ENCODE measurements around the gene AP2A2. TPM values are rescaled to one million over a fixed set of nuclear protein-coding genes. Genes with fewer than 3 reads are reported as not detected.
A peak's percentile ranks its signal among the peaks of the same experiment; 100 is the strongest.
"Not testable (repeated sequence)": the region's sequence is repeated elsewhere in the genome, so short reads cannot be mapped to it uniquely, and the experiment has no call there.

Gene AP2A2
- total and polyA plus RNA-seq, 2 donors, result 14.6 to 57.2 TPM

- Histone ChIP-seq H3K9me3 (ENCODE audit: control insufficient read depth in 2 of 2, insufficient read depth in 1 of 2, low read length in 1 of 2) (peaks cover 0 to 24% of the 10 kb centered on the region in 2 donors), H3K4me3 (ENCODE audit: low read length in 2 of 2) (no peak overlapping the region), H3K36me3 (ENCODE audit: control insufficient read depth in 2 of 2, insufficient read depth in 2 of 2, low read length in 1 of 2) (peaks cover 20 to 22% of the 10 kb centered on the region in 2 donors), H3K27ac (ENCODE audit: low read depth in 1 of 2, low read length in 1 of 2) (no peak overlapping the region), H3K27me3 (ENCODE audit: control insufficient read depth in 2 of 2, insufficient read depth in 1 of 2, low read length in 1 of 2) (no peaks in the 10 kb centered on the region), H3K4me1 (ENCODE audit: control insufficient read depth in 2 of 2, insufficient read depth in 2 of 2, low read length in 2 of 2) (no peaks in the 10 kb centered on the region)
- DNase-seq (ENCODE audit: low read depth in 6 of 9, low spot score in 9 of 9), result no peak
- 96% methylated on average over 7 of the region's 7 CpGs for WGBS
These were observed 89.4 kb downstream of the AP2A2 start for GRCh38 chr11:1015064-1015463.

- no peaks in the 10 kb centered on the region for H3K4me1 ChIP-seq (ENCODE audit: control insufficient read depth in 2 of 2, insufficient read depth in 2 of 2, low read length in 2 of 2)
- DNase-seq (ENCODE audit: low read depth in 6 of 9, low spot score in 9 of 9), result no peak
- H3K27ac ChIP-seq (ENCODE audit: low read depth in 1 of 2, low read length in 1 of 2), result no peak overlapping the region
- WGBS, result 96% methylated on average over 20 of the region's 20 CpGs
- H3K36me3 ChIP-seq (ENCODE audit: control insufficient read depth in 2 of 2, insufficient read depth in 2 of 2, low read length in 1 of 2), result peaks cover 10 to 13% of the 10 kb centered on the region in 2 donors
- no peak overlapping the region for H3K4me3 ChIP-seq (ENCODE audit: low read length in 2 of 2)
- H3K9me3 ChIP-seq (ENCODE audit: control insufficient read depth in 2 of 2, insufficient read depth in 1 of 2, low read length in 1 of 2), result peaks cover 0 to 24% of the 10 kb centered on the region in 2 donors
- no peaks in the 10 kb centered on the region for H3K27me3 ChIP-seq (ENCODE audit: control insufficient read depth in 2 of 2, insufficient read depth in 1 of 2, low read length in 1 of 2)
These were observed 90.3 kb downstream of the AP2A2 start for GRCh38 chr11:1015826-1016545.

- not testable (repeated sequence) for H3K4me1 ChIP-seq (ENCODE audit: control insufficient read depth in 2 of 2, insufficient read depth in 2 of 2, low read length in 2 of 2); H3K36me3 ChIP-seq (ENCODE audit: control insufficient read depth in 2 of 2, insufficient read depth in 2 of 2, low read length in 1 of 2); H3K27me3 ChIP-seq (ENCODE audit: control insufficient read depth in 2 of 2, insufficient read depth in 1 of 2, low read length in 1 of 2); DNase-seq (ENCODE audit: low read depth in 6 of 9, low spot score in 9 of 9); H3K4me3 ChIP-seq (ENCODE audit: low read length in 2 of 2); H3K27ac ChIP-seq (ENCODE audit: low read depth in 1 of 2, low read length in 1 of 2)
- H3K9me3 ChIP-seq (ENCODE audit: control insufficient read depth in 2 of 2, insufficient read depth in 1 of 2, low read length in 1 of 2), result peaks cover 0 to 22% of the 10 kb centered on the region in 2 donors
- WGBS, result 70% methylated on average over 7 of the region's 7 CpGs
These were observed 91.0 kb downstream of the AP2A2 start for GRCh38 chr11:1016610-1017126.

GRCh38 chr11:1017269-1018005 lies 91.8 kb downstream of the AP2A2 start:
- WGBS, result 87% methylated on average over 12 of the region's 12 CpGs
- peak in 2 of 9 donors; percentile 2 to 8 for DNase-seq (ENCODE audit: low read depth in 6 of 9, low spot score in 9 of 9)
- H3K36me3 ChIP-seq (ENCODE audit: control insufficient read depth in 2 of 2, insufficient read depth in 2 of 2, low read length in 1 of 2), result peaks cover 0 to under 1% of the 10 kb centered on the region in 2 donors

GRCh38 chr11:1018091-1018490 lies 92.4 kb downstream of the AP2A2 start:
- 90% methylated on average over 9 of the region's 9 CpGs for WGBS
- Histone ChIP-seq H3K4me3 (ENCODE audit: low read length in 2 of 2) (no peak overlapping the region), H3K27me3 (ENCODE audit: control insufficient read depth in 2 of 2, insufficient read depth in 1 of 2, low read length in 1 of 2) (no peaks in the 10 kb centered on the region), H3K27ac (ENCODE audit: low read depth in 1 of 2, low read length in 1 of 2) (no peak overlapping the region), H3K4me1 (ENCODE audit: control insufficient read depth in 2 of 2, insufficient read depth in 2 of 2, low read length in 2 of 2) (no peaks in the 10 kb centered on the region), H3K36me3 (ENCODE audit: control insufficient read depth in 2 of 2, insufficient read depth in 2 of 2, low read length in 1 of 2) (no peaks in the 10 kb centered on the region), H3K9me3 (ENCODE audit: control insufficient read depth in 2 of 2, insufficient read depth in 1 of 2, low read length in 1 of 2) (peaks cover 0 to 20% of the 10 kb centered on the region in 2 donors)
- DNase-seq (ENCODE audit: low read depth in 6 of 9, low spot score in 9 of 9), result no peak

More at GRCh38 chr11:1017269-1018005, 91.8 kb downstream of the AP2A2 start:
- Histone ChIP-seq H3K27ac (ENCODE audit: low read depth in 1 of 2, low read length in 1 of 2) (no peak overlapping the region), H3K27me3 (ENCODE audit: control insufficient read depth in 2 of 2, insufficient read depth in 1 of 2, low read length in 1 of 2) (no peaks in the 10 kb centered on the region), H3K4me1 (ENCODE audit: control insufficient read depth in 2 of 2, insufficient read depth in 2 of 2, low read length in 2 of 2) (no peaks in the 10 kb centered on the region), H3K9me3 (ENCODE audit: control insufficient read depth in 2 of 2, insufficient read depth in 1 of 2, low read length in 1 of 2) (peaks cover 0 to 20% of the 10 kb centered on the region in 2 donors), H3K4me3 (ENCODE audit: low read length in 2 of 2) (no peak overlapping the region)

- H3K4me1 ChIP-seq (ENCODE audit: control insufficient read depth in 2 of 2, insufficient read depth in 2 of 2, low read length in 2 of 2), result no peaks in the 10 kb centered on the region
- peaks cover 0 to 20% of the 10 kb centered on the region in 2 donors for H3K9me3 ChIP-seq (ENCODE audit: control insufficient read depth in 2 of 2, insufficient read depth in 1 of 2, low read length in 1 of 2)
- H3K4me3 ChIP-seq (ENCODE audit: low read length in 2 of 2), result no peak overlapping the region
- DNase-seq (ENCODE audit: low read depth in 6 of 9, low spot score in 9 of 9), result no peak
- no peak overlapping the region for H3K27ac ChIP-seq (ENCODE audit: low read depth in 1 of 2, low read length in 1 of 2)
- H3K27me3 ChIP-seq (ENCODE audit: control insufficient read depth in 2 of 2, insufficient read depth in 1 of 2, low read length in 1 of 2), result no peaks in the 10 kb centered on the region
- WGBS, result 84% methylated on average over 21 of the region's 21 CpGs
- H3K36me3 ChIP-seq (ENCODE audit: control insufficient read depth in 2 of 2, insufficient read depth in 2 of 2, low read length in 1 of 2), result no peaks in the 10 kb centered on the region
These were observed 93.7 kb downstream of the AP2A2 start for GRCh38 chr11:1019321-1019910.

- no peak for DNase-seq (ENCODE audit: low read depth in 6 of 9, low spot score in 9 of 9)
- WGBS, result 97% methylated on average over 19 of the region's 19 CpGs
- no peak overlapping the region for H3K4me3 ChIP-seq (ENCODE audit: low read length in 2 of 2)
These were observed 94.7 kb downstream of the AP2A2 start for GRCh38 chr11:1020211-1020905.

GRCh38 chr11:1022411-1022810 lies 96.7 kb downstream of the AP2A2 start:
- no peak for DNase-seq (ENCODE audit: low read depth in 6 of 9, low spot score in 9 of 9)
- Histone ChIP-seq H3K27ac (ENCODE audit: low read depth in 1 of 2, low read length in 1 of 2) (no peak overlapping the region), H3K27me3 (ENCODE audit: control insufficient read depth in 2 of 2, insufficient read depth in 1 of 2, low read length in 1 of 2) (no peaks in the 10 kb centered on the region), H3K36me3 (ENCODE audit: control insufficient read depth in 2 of 2, insufficient read depth in 2 of 2, low read length in 1 of 2) (no peaks in the 10 kb centered on the region), H3K4me3 (ENCODE audit: low read length in 2 of 2) (no peak overlapping the region), H3K9me3 (ENCODE audit: control insufficient read depth in 2 of 2, insufficient read depth in 1 of 2, low read length in 1 of 2) (peaks cover 0 to 4% of the 10 kb centered on the region in 2 donors), H3K4me1 (ENCODE audit: control insufficient read depth in 2 of 2, insufficient read depth in 2 of 2, low read length in 2 of 2) (no peaks in the 10 kb centered on the region)
- WGBS, result 99% methylated on average over 7 of the region's 7 CpGs

More at GRCh38 chr11:1020211-1020905, 94.7 kb downstream of the AP2A2 start:
- no peaks in the 10 kb centered on the region for H3K27me3 ChIP-seq (ENCODE audit: control insufficient read depth in 2 of 2, insufficient read depth in 1 of 2, low read length in 1 of 2)
- peaks cover 0 to 11% of the 10 kb centered on the region in 2 donors for H3K9me3 ChIP-seq (ENCODE audit: control insufficient read depth in 2 of 2, insufficient read depth in 1 of 2, low read length in 1 of 2)
- no peaks in the 10 kb centered on the region for H3K4me1 ChIP-seq (ENCODE audit: control insufficient read depth in 2 of 2, insufficient read depth in 2 of 2, low read length in 2 of 2)
- H3K27ac ChIP-seq (ENCODE audit: low read depth in 1 of 2, low read length in 1 of 2), result no peak overlapping the region
- no peaks in the 10 kb centered on the region for H3K36me3 ChIP-seq (ENCODE audit: control insufficient read depth in 2 of 2, insufficient read depth in 2 of 2, low read length in 1 of 2)

Data from thymus (tissue), 11 donors.